ENCODE measurements around the gene KDM4B.

The KDM4B gene

DNA sequence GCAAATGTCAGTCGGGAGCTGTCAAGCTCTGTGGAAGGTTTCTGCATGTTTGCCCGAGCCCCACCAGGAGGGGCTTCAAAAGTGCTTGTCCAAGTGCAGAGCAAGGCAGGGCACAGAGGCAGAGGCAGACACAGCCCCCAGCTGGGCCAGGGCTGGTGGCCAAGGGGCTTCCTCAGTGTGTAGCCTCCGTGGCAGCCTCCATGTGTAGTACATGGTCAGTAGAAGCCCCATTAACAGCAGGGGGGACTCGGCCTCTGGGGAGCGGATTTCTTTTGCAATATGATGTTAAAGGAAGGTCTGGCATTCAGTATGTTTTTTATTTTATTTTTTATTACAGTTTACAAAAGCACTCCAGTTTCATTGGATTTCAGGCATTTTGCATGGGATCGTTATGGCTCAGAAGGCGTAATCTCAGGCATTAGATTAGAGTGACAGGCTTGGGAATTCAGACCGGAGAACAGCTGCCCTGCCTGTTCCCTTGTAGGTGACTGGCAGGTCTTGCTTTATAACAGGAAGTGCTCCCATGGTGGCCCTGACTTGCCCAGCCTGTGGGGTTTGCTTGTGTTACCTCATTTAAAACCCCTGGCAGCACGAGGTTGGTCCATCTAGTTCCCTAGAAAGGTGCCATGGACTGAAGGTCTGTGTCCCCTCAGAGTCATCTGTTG, 129.2 kb downstream of the KDM4B start:
- H3K4me3 ChIP-seq (replicated peaks; ENCODE audit: low read depth, low read length), result no peak overlapping the region
- TF ChIP-seq, protein P1, sequence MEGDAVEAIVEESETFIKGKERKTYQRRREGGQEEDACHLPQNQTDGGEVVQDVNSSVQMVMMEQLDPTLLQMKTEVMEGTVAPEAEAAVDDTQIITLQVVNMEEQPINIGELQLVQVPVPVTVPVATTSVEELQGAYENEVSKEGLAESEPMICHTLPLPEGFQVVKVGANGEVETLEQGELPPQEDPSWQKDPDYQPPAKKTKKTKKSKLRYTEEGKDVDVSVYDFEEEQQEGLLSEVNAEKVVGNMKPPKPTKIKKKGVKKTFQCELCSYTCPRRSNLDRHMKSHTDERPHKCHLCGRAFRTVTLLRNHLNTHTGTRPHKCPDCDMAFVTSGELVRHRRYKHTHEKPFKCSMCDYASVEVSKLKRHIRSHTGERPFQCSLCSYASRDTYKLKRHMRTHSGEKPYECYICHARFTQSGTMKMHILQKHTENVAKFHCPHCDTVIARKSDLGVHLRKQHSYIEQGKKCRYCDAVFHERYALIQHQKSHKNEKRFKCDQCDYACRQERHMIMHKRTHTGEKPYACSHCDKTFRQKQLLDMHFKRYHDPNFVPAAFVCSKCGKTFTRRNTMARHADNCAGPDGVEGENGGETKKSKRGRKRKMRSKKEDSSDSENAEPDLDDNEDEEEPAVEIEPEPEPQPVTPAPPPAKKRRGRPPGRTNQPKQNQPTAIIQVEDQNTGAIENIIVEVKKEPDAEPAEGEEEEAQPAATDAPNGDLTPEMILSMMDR (IDR thresholded peaks at IDR 0.05; ENCODE audit: low read length, missing control alignments), result no peak

DNA sequence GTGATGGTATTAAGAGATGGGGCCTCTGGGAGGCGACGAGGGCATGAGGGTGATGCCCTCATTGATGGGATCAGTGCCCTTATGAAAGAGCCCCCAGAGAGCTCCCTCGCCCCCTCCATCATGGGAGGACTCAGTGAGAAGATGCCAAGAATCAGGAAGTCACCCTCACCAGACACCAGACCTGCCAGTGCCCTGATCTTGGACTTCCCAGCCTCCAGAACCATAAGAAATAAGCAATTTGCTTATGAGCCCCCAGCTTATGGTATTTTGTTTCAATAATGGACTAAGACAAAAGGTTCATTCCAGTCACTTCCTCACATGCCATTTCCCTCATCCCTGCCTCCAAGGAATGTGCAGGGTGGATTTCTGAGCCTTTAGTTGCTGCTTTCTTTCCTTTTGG, 129.7 kb downstream of the KDM4B start:
- H3K4me3 ChIP-seq (replicated peaks; ENCODE audit: low read depth, low read length), result no peak overlapping the region
- TF ChIP-seq, protein P1 (IDR thresholded peaks at IDR 0.05; ENCODE audit: low read length, missing control alignments), result no peak
- DNase-seq (ENCODE audit: low read depth), result no peak

More for the DNA sequence above, 129.2 kb downstream of the KDM4B start:
- no peak for DNase-seq (ENCODE audit: low read depth)

DNA sequence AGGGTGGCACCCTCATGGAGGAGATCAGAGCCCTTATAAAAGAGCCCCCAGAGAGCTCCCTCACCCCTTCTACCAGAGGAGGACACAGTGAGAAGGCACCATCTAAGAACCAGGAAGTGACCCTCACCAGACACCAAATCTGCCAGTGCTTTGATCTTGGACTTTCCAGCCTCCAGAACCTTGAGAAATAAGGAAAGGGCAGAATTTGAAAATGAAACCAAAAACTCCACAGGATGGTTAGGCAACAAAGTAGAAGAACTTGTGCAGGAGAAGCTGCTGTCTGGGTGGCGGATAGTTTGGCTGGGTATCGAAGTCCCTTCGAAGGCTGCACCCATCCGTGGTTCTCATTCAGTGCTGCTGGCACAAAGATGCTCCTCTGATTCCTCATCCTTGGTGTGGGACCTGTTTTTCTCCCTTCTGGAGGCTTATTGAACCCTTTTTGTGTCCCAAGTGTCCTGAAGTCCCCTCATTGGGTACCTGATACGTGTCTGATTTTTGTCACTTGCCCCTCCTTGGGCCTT, 130.8 kb downstream of the KDM4B start:
- H3K4me3 ChIP-seq (replicated peaks; ENCODE audit: low read depth, low read length), result no peak overlapping the region
- TF ChIP-seq, protein P1 (IDR thresholded peaks at IDR 0.05; ENCODE audit: low read length, missing control alignments), result no peak
- DNase-seq (ENCODE audit: low read depth), result no peak

DNA sequence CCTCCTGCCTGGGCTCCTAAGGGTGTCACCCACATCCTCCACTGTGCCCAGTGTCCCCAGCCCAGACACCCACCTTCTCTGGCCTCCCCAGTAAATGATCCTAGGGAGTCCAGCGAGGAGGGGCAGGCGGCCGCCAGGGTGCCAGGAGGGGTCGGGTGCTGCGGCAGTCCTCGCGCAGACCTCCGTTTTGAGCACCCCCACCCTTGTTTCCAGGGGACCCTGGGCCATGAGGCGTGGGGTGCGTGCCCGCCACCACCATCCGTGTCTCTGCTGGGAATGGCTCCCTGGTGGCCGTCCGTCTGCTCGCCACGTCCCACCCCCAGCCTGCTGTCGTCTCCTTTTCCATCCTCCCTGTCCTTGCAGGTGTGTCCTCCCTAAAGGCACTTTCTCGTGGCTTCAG, 133.0 kb downstream of the KDM4B start:
- H3K4me3 ChIP-seq (replicated peaks; ENCODE audit: low read depth, low read length), result no peak overlapping the region
- TF ChIP-seq, protein P1 (IDR thresholded peaks at IDR 0.05; ENCODE audit: low read length, missing control alignments), result no peak
- no peak for DNase-seq (ENCODE audit: low read depth)

DNA sequence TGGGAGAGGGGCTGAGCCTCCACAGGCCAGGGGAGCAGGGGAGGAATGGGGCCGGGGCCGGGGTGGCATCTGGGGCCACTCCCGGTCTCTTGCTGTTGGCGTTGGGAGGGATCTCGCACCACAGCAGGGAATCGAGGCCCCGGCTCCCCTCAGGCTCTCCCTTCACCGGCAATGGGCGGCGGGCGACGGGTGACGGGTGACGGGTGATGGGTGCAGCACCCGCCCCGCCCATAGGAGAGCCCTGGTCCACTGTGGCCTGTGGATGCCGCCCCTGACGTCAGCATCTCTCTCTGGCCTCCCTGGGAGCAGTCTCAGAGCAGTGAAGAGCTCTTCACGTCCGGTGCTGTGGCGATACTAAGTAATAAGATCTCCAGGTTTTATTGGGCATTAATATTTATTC, 133.6 kb downstream of the KDM4B start:
- no peak for DNase-seq (ENCODE audit: low read depth)
- H3K4me3 ChIP-seq (replicated peaks; ENCODE audit: low read depth, low read length), result no peak overlapping the region
- TF ChIP-seq, protein P1 (IDR thresholded peaks at IDR 0.05; ENCODE audit: low read length, missing control alignments), result no peak

DNA sequence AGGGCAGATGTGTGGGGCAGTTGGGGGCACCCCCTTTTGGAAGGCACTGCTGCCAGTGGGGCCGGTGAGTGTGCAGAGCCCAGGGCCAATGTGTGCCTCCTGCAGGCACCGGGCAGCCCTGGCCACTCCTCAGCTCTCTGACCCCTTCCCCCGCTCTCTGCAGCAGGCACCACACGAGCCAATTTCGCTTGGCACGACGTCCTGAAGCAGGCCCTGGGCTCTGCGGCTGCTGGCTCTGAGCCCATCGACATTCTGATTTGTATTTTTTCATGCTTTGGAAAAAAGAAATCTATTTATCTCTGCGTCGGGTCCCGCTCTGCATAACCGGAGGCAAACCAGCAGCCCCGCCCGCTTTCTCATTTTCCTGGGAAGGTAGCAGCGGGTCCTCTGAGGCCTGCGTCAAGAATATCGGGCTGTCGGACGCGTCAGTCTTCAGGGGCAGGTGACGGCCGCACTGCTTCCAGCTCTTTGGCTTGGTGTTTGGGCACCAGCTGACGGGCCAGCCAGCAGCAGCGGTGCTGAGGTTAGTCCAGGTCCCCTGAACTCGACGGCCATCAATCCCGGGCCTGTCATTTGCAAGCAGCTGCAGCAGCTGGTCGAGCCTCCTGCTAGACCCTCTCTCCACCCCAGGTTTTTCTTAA, 134.3 kb downstream of the KDM4B start:
- TF ChIP-seq, protein P1 (IDR thresholded peaks at IDR 0.05; ENCODE audit: low read length, missing control alignments), result no peak
- DNase-seq (ENCODE audit: low read depth), result peak; percentile 22
- no peak overlapping the region for H3K4me3 ChIP-seq (replicated peaks; ENCODE audit: low read depth, low read length)

Data from fibroblast of pulmonary artery (primary cell).